Trophoblast cell (in vitro differentiated cells and primary cell): Measurements from ENCODE around the gene TAF4.

Experiments
- DNase-seq, 2 donors: peaks; one replicate each; pipeline ENCODE4 v3.0.0-alpha.2; 2016
- H2AFZ ChIP-seq: 2 replicates; pipeline ENCODE4 v1.6.1; 2013; ENCODE audit warnings: low read length, moderate library complexity, mild to moderate bottlenecking; ENCODE audit not compliant: insufficient read depth, poor library complexity
- H2AK5ac ChIP-seq: 2 replicates; pipeline ENCODE4 v1.6.1; 2013; ENCODE audit warnings: mild to moderate bottlenecking, low read length
- H2BK120ac ChIP-seq: 2 replicates; pipeline ENCODE4 v1.6.1; 2013; ENCODE audit warnings: low read length, mild to moderate bottlenecking, moderate library complexity; ENCODE audit not compliant: insufficient read depth, poor library complexity
- H2BK12ac ChIP-seq: 2 replicates; pipeline ENCODE4 v1.6.1; 2013; ENCODE audit warnings: mild to moderate bottlenecking, low read length, moderate library complexity
- H2BK5ac ChIP-seq: 2 replicates; pipeline ENCODE4 v1.6.1; 2013; ENCODE audit warnings: low read length, low read depth, moderate library complexity, mild to moderate bottlenecking; ENCODE audit not compliant: poor library complexity
- H3K14ac ChIP-seq: 2 replicates; pipeline ENCODE4 v1.6.1; 2013; ENCODE audit warnings: mild to moderate bottlenecking, low read length
- H3K18ac ChIP-seq: 2 replicates; pipeline ENCODE4 v1.6.1; 2013; ENCODE audit warnings: mild to moderate bottlenecking, low read length
- H3K23ac ChIP-seq: 2 replicates; pipeline ENCODE4 v1.6.1; 2013; ENCODE audit warnings: low read length
- H3K27ac ChIP-seq: 2 replicates; pipeline ENCODE4 v1.5.1; 2013; ENCODE audit warnings: low read depth, mild to moderate bottlenecking, inconsistent platforms, low read length, moderate library complexity
- H3K27me3 ChIP-seq: 2 replicates; pipeline ENCODE4 v1.6.1; 2013; ENCODE audit warnings: inconsistent platforms, mild to moderate bottlenecking, low read length, moderate library complexity; ENCODE audit not compliant: insufficient read depth
- H3K36me3 ChIP-seq, 2 experiments: 1 replicate in 1 of 2; 2 replicates in 1 of 2; pipeline ENCODE4 v1.6.1; 2013; ENCODE audit warnings: low read length in 2 of 2, mild to moderate bottlenecking in 2 of 2, moderate library complexity in 1 of 2; ENCODE audit not compliant: insufficient read depth in 2 of 2, control insufficient read depth in 1 of 2
- H3K4ac ChIP-seq: 2 replicates; pipeline ENCODE4 v1.6.1; 2013; ENCODE audit warnings: low read depth, mild to moderate bottlenecking, low read length, moderate library complexity
- H3K4me1 ChIP-seq, 2 experiments: 1 replicate in 1 of 2; 2 replicates in 1 of 2; pipeline ENCODE4 v1.6.1; 2013; ENCODE audit warnings: low read length in 2 of 2, mild to moderate bottlenecking in 2 of 2, moderate library complexity in 1 of 2; ENCODE audit not compliant: insufficient read depth in 2 of 2, control insufficient read depth in 1 of 2
- H3K4me2 ChIP-seq: 2 replicates; pipeline ENCODE4 v1.6.1; 2013; ENCODE audit warnings: inconsistent platforms, mild to moderate bottlenecking, low read length, moderate library complexity
- H3K4me3 ChIP-seq: 2 replicates; pipeline ENCODE4 v1.5.1; 2013; ENCODE audit warnings: mild to moderate bottlenecking, low read depth, low read length, inconsistent platforms
- H3K79me1 ChIP-seq: one replicate; pipeline ENCODE4 v1.6.1; 2013; ENCODE audit warnings: low read length
- H3K79me2 ChIP-seq: 2 replicates; pipeline ENCODE4 v1.6.1; 2013; ENCODE audit warnings: low read length, mild to moderate bottlenecking; ENCODE audit not compliant: control insufficient read depth, insufficient read depth, poor library complexity
- H3K9ac ChIP-seq: 2 replicates; pipeline ENCODE4 v1.6.1; 2013; ENCODE audit warnings: mild to moderate bottlenecking, low read length
- H3K9me3 ChIP-seq: 2 replicates; pipeline ENCODE4 v1.6.1; 2013; ENCODE audit warnings: low read depth, mild to moderate bottlenecking, control low read depth, inconsistent platforms, low read length; ENCODE audit not compliant: insufficient read depth
- H4K12ac ChIP-seq: 2 replicates; pipeline ENCODE4 v1.6.1; 2013; ENCODE audit warnings: low read depth, mild to moderate bottlenecking, low read length, moderate library complexity
- H4K8ac ChIP-seq: 2 replicates; pipeline ENCODE4 v1.6.1; 2013; ENCODE audit warnings: low read depth, mild to moderate bottlenecking, low read length, moderate library complexity
- H4K91ac ChIP-seq: one replicate; pipeline ENCODE4 v1.6.1; 2013; ENCODE audit warnings: low read depth, mild to moderate bottlenecking, low read length, moderate library complexity
- WGBS: extraction: QIAGEN DNeasy Blood & Tissue Kit; methylation state at CpG from one replicate; pipeline ENCODE4 v1.1.7; 2013; ENCODE audit warnings: missing lambda C conversion rate; ENCODE audit not compliant: insufficient read length, insufficient coverage; ENCODE audit errors: extremely low coverage; 5-methylcytosine and 5-hydroxymethylcytosine counted together

TAF4 gene

DNA sequence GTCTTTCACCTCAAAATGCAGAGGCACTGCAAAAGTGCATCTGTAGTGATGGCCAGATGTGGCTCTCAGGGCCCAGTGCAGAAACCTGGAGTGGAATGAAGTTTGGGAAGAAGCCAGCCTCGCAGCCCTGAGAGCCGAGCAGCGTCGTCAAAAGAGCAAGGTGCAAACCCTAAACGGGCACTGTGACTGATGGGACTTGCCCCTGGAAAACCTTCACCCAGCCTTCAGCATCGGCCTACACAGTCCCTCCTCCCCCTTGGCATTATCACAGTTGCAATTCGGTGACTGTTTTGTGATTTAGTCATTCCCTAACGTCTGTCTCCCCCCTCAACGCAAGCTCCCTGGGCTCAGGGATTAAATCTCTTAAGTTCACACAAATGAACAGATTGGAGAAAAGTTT is 38.6 kb downstream of the TAF4 start:
- Histone ChIP-seq H3K9ac (no peak overlapping the region), H3K4me3 (no peak overlapping the region), H3K79me1 (no peaks in the 10 kb centered on the region), H2AFZ (no peak overlapping the region), H3K9me3 (no peaks in the 10 kb centered on the region), H4K12ac (no peak overlapping the region), H2BK12ac (no peak overlapping the region), H3K27me3 (no peaks in the 10 kb centered on the region), H4K8ac (no peak overlapping the region), H3K79me2 (peaks cover 34% of the 10 kb centered on the region), H3K36me3 (peaks cover 2 to 3% of the 10 kb centered on the region in 2 experiments), H4K91ac (no peak overlapping the region), H3K4ac (peak overlapping the region; percentile 61), H3K23ac (no peak overlapping the region), H3K4me1 (peaks cover 10 to 14% of the 10 kb centered on the region in 2 experiments), H3K14ac (no peak overlapping the region), H3K18ac (peak overlapping the region; percentile 71), H2AK5ac (no peak overlapping the region), H2BK120ac (no peak overlapping the region), H3K27ac (no peak overlapping the region), H3K4me2 (no peak overlapping the region), H2BK5ac (no peak overlapping the region)
- DNase-seq: no peak
- no CpG with 5 or more reads among the region's 9 CpGs for WGBS

GRCh38 chr20:62026564-62026856 is 39.2 kb downstream of the TAF4 start:
- Histone ChIP-seq H2BK12ac (no peak overlapping the region), H3K18ac (no peak overlapping the region), H4K12ac (peak overlapping the region; percentile 51), H3K4ac (peak overlapping the region; percentile 10), H4K91ac (no peak overlapping the region), H2BK5ac (no peak overlapping the region), H3K4me1 (peaks cover 10% of the 10 kb centered on the region in 2 experiments), H3K9ac (no peak overlapping the region), H4K8ac (no peak overlapping the region), H3K36me3 (peaks cover 2 to 3% of the 10 kb centered on the region in 2 experiments), H2AK5ac (no peak overlapping the region), H3K14ac (no peak overlapping the region), H3K4me3 (no peak overlapping the region), H2BK120ac (no peak overlapping the region), H3K79me2 (peaks cover 35% of the 10 kb centered on the region), H3K27me3 (no peaks in the 10 kb centered on the region), H3K4me2 (no peak overlapping the region), H2AFZ (no peak overlapping the region), H3K9me3 (no peaks in the 10 kb centered on the region), H3K79me1 (no peaks in the 10 kb centered on the region), H3K27ac (no peak overlapping the region), H3K23ac (no peak overlapping the region)
- no CpG with 5 or more reads among the region's 11 CpGs for WGBS
- no peak for DNase-seq

GRCh38 chr20:62025832-62026563 is 39.7 kb downstream of the TAF4 start:
- H4K12ac ChIP-seq: peak overlapping the region; percentile 51
- DNase-seq: no peak
- H2BK120ac ChIP-seq: no peak overlapping the region
- no peak overlapping the region for H2AK5ac ChIP-seq
- H3K9ac ChIP-seq: no peak overlapping the region
- H3K36me3 ChIP-seq: peaks cover 2 to 3% of the 10 kb centered on the region in 2 experiments
- no peak overlapping the region for H3K4me2 ChIP-seq
- no peak overlapping the region for H3K14ac ChIP-seq
- no CpG with 5 or more reads among the region's 22 CpGs for WGBS
- H3K23ac ChIP-seq: no peak overlapping the region
- no peak overlapping the region for H3K18ac ChIP-seq
- H2BK12ac ChIP-seq: no peak overlapping the region
- H3K79me1 ChIP-seq: no peaks in the 10 kb centered on the region
- no peak overlapping the region for H2BK5ac ChIP-seq
- no peak overlapping the region for H4K91ac ChIP-seq
- no peak overlapping the region for H2AFZ ChIP-seq
- no peaks in the 10 kb centered on the region for H3K27me3 ChIP-seq
- no peaks in the 10 kb centered on the region for H3K9me3 ChIP-seq
- H3K27ac ChIP-seq: no peak overlapping the region
- no peak overlapping the region for H4K8ac ChIP-seq
- H3K4ac ChIP-seq: peak overlapping the region; percentile 50
- peaks cover 5 to 6% of the 10 kb centered on the region in 2 experiments for H3K4me1 ChIP-seq
- no peak overlapping the region for H3K4me3 ChIP-seq
- peaks cover 37% of the 10 kb centered on the region for H3K79me2 ChIP-seq

DNA sequence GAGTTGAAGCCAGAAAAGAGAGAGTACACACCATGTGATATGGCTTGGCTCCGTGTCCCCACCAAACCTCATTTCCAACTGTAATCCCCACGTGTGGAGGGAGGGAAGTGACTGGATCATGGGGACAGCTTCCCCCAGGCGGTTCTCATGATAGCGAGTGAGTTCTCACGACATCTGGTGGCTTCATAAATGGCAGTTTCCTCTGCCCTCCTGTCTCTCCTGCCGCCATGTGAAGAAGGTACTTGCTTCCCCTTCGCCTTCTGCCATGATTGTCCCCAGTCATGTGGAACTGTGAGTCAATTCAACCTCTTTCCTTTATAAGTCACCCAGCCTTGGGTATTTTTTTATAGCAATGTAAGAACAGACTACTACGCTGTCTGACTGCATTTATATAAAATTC is 40.3 kb downstream of the TAF4 start:
- Histone ChIP-seq H2BK12ac (no peak overlapping the region), H3K4me2 (no peak overlapping the region), H3K4me1 (peaks cover 2% of the 10 kb centered on the region in 2 experiments), H4K12ac (no peak overlapping the region), H3K4ac (peak overlapping the region; percentile 50), H2AK5ac (no peak overlapping the region), H3K36me3 (peaks cover 2 to 3% of the 10 kb centered on the region in 2 experiments), H3K27ac (no peak overlapping the region), H3K18ac (no peak overlapping the region), H4K8ac (no peak overlapping the region), H3K79me2 (peaks cover 36% of the 10 kb centered on the region), H3K9me3 (no peaks in the 10 kb centered on the region), H3K4me3 (no peak overlapping the region), H2AFZ (no peak overlapping the region), H3K27me3 (no peaks in the 10 kb centered on the region), H3K79me1 (no peaks in the 10 kb centered on the region), H2BK120ac (no peak overlapping the region), H4K91ac (no peak overlapping the region), H3K14ac (no peak overlapping the region), H2BK5ac (no peak overlapping the region), H3K23ac (no peak overlapping the region), H3K9ac (no peak overlapping the region)
- WGBS: no CpG with 5 or more reads among the region's 8 CpGs
- no peak for DNase-seq
